Lung (tissue), 12 donors: ENCODE data around the gene MTA1. TPM values are rescaled to one million over a fixed set of nuclear protein-coding genes. Genes with fewer than 3 reads are reported as not detected.

ENCODE experiments used
- ATAC-seq: fragments of 200-7000 bp; cut with Tn5 transposase; one replicate; pipeline ENCODE4 v1.9.1; 2020; ENCODE audit warnings: moderate number of reproducible peaks; ENCODE audit not compliant: insufficient read depth, low FRiP score
- DNase-seq, 3 donors: peaks; one replicate each; pipeline ENCODE4 v3.0.0-alpha.2; 2013 to 2017
- H3K27ac ChIP-seq, 2 donors: one replicate each; pipeline ENCODE4 v1.5.1; 2013; ENCODE audit warnings: mild to moderate bottlenecking in 2 of 2, moderate library complexity in 2 of 2, control low read depth in 1 of 2, inconsistent platforms in 1 of 2, low read depth in 1 of 2, low read length in 1 of 2
- H3K27me3 ChIP-seq, 3 donors: one replicate each; pipeline ENCODE4 v1.5.1; 2013; ENCODE audit warnings: low read length in 2 of 3; ENCODE audit not compliant: control insufficient read depth in 3 of 3, insufficient read depth in 3 of 3
- H3K36me3 ChIP-seq, 4 donors: one replicate each; pipeline ENCODE4 v1.5.1; 2013; ENCODE audit warnings: low read length in 4 of 4, mild to moderate bottlenecking in 1 of 4, moderate library complexity in 1 of 4; ENCODE audit not compliant: control insufficient read depth in 4 of 4, insufficient read depth in 4 of 4
- H3K4me1 ChIP-seq, 5 donors: one replicate each; pipeline ENCODE4 v1.5.1; 2013; ENCODE audit warnings: low read length in 5 of 5, mild to moderate bottlenecking in 2 of 5, moderate library complexity in 1 of 5; ENCODE audit not compliant: control insufficient read depth in 5 of 5, insufficient read depth in 5 of 5
- H3K4me3 ChIP-seq: one replicate; pipeline ENCODE4 v1.5.1; 2013; ENCODE audit warnings: mild to moderate bottlenecking, control low read depth, moderate library complexity
- H3K9ac ChIP-seq, 2 donors: one replicate each; pipeline ENCODE4 v1.5.1; 2013; ENCODE audit warnings: low read length in 2 of 2, control low read depth in 1 of 2; ENCODE audit not compliant: insufficient read depth in 1 of 2
- H3K9me3 ChIP-seq, 4 donors: one replicate each; pipeline ENCODE4 v1.5.1; 2013; ENCODE audit warnings: low read length in 3 of 4, mild to moderate bottlenecking in 1 of 4, moderate library complexity in 1 of 4; ENCODE audit not compliant: control insufficient read depth in 4 of 4, insufficient read depth in 3 of 4
- WGBS, 2 donors: extraction: QIAGEN DNeasy Blood & Tissue Kit; methylation state at CpG; one replicate each; pipeline ENCODE4 v1.1.7; 2013; 5-methylcytosine and 5-hydroxymethylcytosine counted together
- polyA plus RNA-seq, 2 donors: library from polyadenylated mRNA; stranded (reverse); fragments of 200-250 nt; gene quantifications; one replicate each; pipeline ENCODE4 v1.2.1, GENCODE V29; 2013
- total RNA-seq, 2 donors: library from RNA; depleted of rRNA in 1 of 2; stranded (reverse); fragments of >200 nt in 1 of 2; gene quantifications; one replicate each; pipeline ENCODE4 v1.2.1, GENCODE V29; 2014 to 2021
- TF ChIP-seq, protein P1 (sequence below): IDR thresholded peaks from 2 replicates; pipeline ENCODE4 v1.5.1; 2012; ENCODE audit warnings: mild to moderate bottlenecking; ENCODE audit errors: control extremely low read depth, extremely low read depth
- donor health status: control.
- donor health status: control.
- donor health status: Bipolar disorder and iron deficiency.
- donor health status: healthy.
- donor health status: DM: yes; HTN: yes; CAD: no.

MTA1 gene
- total and polyA plus RNA-seq, 4 donors = 40.2 to 113 (median 63.6) TPM

- Histone ChIP-seq H3K9me3 (no peaks in the 10 kb centered on the region), H3K9ac (no peak overlapping the region), H3K27me3 (no peaks in the 10 kb centered on the region), H3K4me3 (no peak overlapping the region), H3K36me3 (peaks cover 1 to 34% (median 7%) of the 10 kb centered on the region in 4 donors), H3K27ac (no peak overlapping the region), H3K4me1 (no peaks in the 10 kb centered on the region)
- no peak for DNase-seq
- no peak for ATAC-seq
- 95 to 96% methylated on average over 17 of the region's 17 CpGs for WGBS, 2 donors
- TF ChIP-seq, protein P1, sequence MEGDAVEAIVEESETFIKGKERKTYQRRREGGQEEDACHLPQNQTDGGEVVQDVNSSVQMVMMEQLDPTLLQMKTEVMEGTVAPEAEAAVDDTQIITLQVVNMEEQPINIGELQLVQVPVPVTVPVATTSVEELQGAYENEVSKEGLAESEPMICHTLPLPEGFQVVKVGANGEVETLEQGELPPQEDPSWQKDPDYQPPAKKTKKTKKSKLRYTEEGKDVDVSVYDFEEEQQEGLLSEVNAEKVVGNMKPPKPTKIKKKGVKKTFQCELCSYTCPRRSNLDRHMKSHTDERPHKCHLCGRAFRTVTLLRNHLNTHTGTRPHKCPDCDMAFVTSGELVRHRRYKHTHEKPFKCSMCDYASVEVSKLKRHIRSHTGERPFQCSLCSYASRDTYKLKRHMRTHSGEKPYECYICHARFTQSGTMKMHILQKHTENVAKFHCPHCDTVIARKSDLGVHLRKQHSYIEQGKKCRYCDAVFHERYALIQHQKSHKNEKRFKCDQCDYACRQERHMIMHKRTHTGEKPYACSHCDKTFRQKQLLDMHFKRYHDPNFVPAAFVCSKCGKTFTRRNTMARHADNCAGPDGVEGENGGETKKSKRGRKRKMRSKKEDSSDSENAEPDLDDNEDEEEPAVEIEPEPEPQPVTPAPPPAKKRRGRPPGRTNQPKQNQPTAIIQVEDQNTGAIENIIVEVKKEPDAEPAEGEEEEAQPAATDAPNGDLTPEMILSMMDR = no peak
Measured at GRCh38 chr14:105378873-105379685, 40.5 kb upstream of the MTA1 start.

DNA sequence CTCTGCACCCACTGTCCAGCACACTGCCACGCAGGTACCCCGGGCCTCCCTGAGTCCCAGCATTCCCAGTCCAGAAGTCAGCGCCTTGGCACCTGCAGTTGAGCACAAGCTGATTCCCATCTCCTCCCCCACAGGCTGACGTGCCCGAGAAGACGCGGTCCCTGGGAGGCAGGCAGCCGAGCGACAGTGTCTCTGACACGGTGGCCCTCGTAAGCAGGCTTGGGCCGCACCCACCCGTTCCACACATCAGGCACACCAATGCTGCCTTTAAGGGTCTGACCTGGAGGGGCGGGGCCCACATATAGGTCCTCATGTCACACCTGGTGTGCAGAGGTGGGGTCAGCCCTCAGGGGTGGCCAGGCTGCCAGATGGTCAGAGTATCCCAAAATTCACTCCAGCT, 39.7 kb upstream of the MTA1 start:
- no peak overlapping the region for H3K9ac ChIP-seq
- no peak overlapping the region for H3K4me3 ChIP-seq
- no peaks in the 10 kb centered on the region for H3K9me3 ChIP-seq
- no peak for ATAC-seq
- no peaks in the 10 kb centered on the region for H3K27me3 ChIP-seq
- no peak for DNase-seq
- TF ChIP-seq, protein P1 = no peak
- no peak overlapping the region for H3K27ac ChIP-seq
- H3K4me1 ChIP-seq = no peaks in the 10 kb centered on the region
- WGBS, 2 donors = 95 to 98% methylated on average over 14 of the region's 14 CpGs
- H3K36me3 ChIP-seq = peaks cover 3 to 42% (median 10%) of the 10 kb centered on the region in 4 donors

DNA sequence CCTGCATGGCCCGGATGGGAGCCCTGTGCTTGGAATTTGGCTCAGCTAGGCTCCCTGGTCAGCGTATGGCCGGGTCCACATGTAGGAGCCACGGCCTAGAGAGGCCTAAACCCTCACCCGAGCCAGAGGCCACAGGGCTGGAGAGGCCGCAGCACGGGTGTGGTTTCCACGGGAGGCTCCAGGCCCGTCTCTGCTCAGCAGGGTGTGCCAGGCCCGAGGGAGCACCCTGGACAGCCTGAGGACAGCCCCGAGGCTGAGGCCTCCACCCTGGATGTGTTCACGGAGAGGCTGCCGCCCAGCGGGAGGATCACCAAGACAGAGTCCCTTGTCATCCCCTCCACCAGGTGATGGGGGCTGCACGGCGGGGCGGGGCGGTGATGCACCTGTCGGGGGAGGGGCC, 38.9 kb upstream of the MTA1 start:
- TF ChIP-seq, protein P1 = no peak
- H3K4me3 ChIP-seq = no peak overlapping the region
- ATAC-seq = no peak
- 96 to 98% methylated on average over 19 of the region's 19 CpGs for WGBS, 2 donors
- H3K9me3 ChIP-seq = no peaks in the 10 kb centered on the region
- H3K9ac ChIP-seq = no peak overlapping the region
- H3K36me3 ChIP-seq = peaks cover 3 to 47% (median 10%) of the 10 kb centered on the region in 4 donors
- H3K4me1 ChIP-seq = no peaks in the 10 kb centered on the region
- no peaks in the 10 kb centered on the region for H3K27me3 ChIP-seq
- no peak overlapping the region for H3K27ac ChIP-seq
- DNase-seq = no peak
